ENCODE measurements around the gene RGS6.
"Not testable (repeated sequence)": the region's sequence is repeated elsewhere in the genome, so short reads cannot be mapped to it uniquely, and the experiment has no call there.

GRCh38 chr14:72477578-72477977, 545.3 kb downstream of the RGS6 start:
- not testable (repeated sequence) for TF ChIP-seq CTCF (conservative IDR thresholded peaks at IDR 0.05; ENCODE audit: low read depth, low read length); EZH2phosphoT487 (IDR thresholded peaks at IDR 0.05; ENCODE audit: borderline replicate concordance, low read length); EZH2 (IDR thresholded peaks at IDR 0.05; ENCODE audit: low read length, unreplicated experiment)
